CD4-positive, CD25-positive, alpha-beta regulatory T cell (primary cell): Measurements from ENCODE around the gene CST6. TPM values are rescaled to one million over a fixed set of nuclear protein-coding genes. Genes with fewer than 3 reads are reported as not detected.

Experiments used
- ATAC-seq, 2 donors: fragments of 150-1000 bp; cut with Tn5 transposase; one replicate each; pipeline ENCODE4 v1.10.0; 2021; ENCODE audit warnings: low read depth in 2 of 2, moderate number of reproducible peaks in 2 of 2, moderate library complexity in 1 of 2
- DNase-seq, 3 donors: peaks; one replicate each; pipeline versions ENCODE4 v3.0.0 to v3.0.0-alpha.2; 2012 to 2022; ENCODE audit warnings: mixed read lengths in 1 of 3
- H3K27ac ChIP-seq: one replicate; pipeline ENCODE4 v1.7.0; 2013; ENCODE audit warnings: mild to moderate bottlenecking, low read length; ENCODE audit not compliant: insufficient read depth, poor library complexity, severe bottlenecking
- H3K27me3 ChIP-seq: one replicate; pipeline ENCODE4 v1.7.0; 2013; ENCODE audit warnings: low read length; ENCODE audit not compliant: control insufficient read depth, insufficient read depth
- H3K36me3 ChIP-seq: one replicate; pipeline ENCODE4 v1.7.0; 2013; ENCODE audit warnings: mild to moderate bottlenecking, low read length, moderate library complexity; ENCODE audit not compliant: control insufficient read depth, insufficient read depth
- H3K4me1 ChIP-seq: 2 replicates; pipeline ENCODE4 v1.7.0; 2013; ENCODE audit warnings: mild to moderate bottlenecking, low read length; ENCODE audit not compliant: insufficient read depth, control insufficient read depth, poor library complexity, severe bottlenecking
- H3K4me3 ChIP-seq: one replicate; pipeline ENCODE4 v1.7.0; 2013; ENCODE audit warnings: low read depth, mild to moderate bottlenecking, low read length, moderate library complexity
- H3K9me3 ChIP-seq, 2 experiments: 1 replicate in 1 of 2; 2 replicates in 1 of 2; pipeline ENCODE4 v1.7.0; 2013; ENCODE audit warnings: low read length in 2 of 2, mild to moderate bottlenecking in 1 of 2, moderate library complexity in 1 of 2; ENCODE audit not compliant: control insufficient read depth in 2 of 2
- H3K27ac Mint-ChIP-seq, 3 donors: one replicate each; pipeline ENCODE4 v1.8.0; 2020 to 2022; ENCODE audit warnings: mild to moderate bottlenecking in 3 of 3, mixed read lengths in 3 of 3, moderate library complexity in 2 of 3
- H3K27me3 Mint-ChIP-seq: one replicate; pipeline ENCODE4 v1.8.0; 2022; ENCODE audit warnings: mild to moderate bottlenecking, mixed read lengths
- H3K36me3 Mint-ChIP-seq: one replicate; pipeline ENCODE4 v1.8.0; 2020; ENCODE audit warnings: mixed read lengths
- H3K4me1 Mint-ChIP-seq, 4 donors: one replicate each; pipeline ENCODE4 v1.8.0; 2020 to 2022; ENCODE audit warnings: mixed read lengths in 4 of 4, mild to moderate bottlenecking in 1 of 4
- H3K4me3 Mint-ChIP-seq, 4 donors: one replicate each; pipeline ENCODE4 v1.8.0; 2020 to 2022; ENCODE audit warnings: mild to moderate bottlenecking in 4 of 4, mixed read lengths in 4 of 4, moderate library complexity in 3 of 4
- H3K9me3 Mint-ChIP-seq, 7 donors: one replicate each; pipeline ENCODE4 v1.8.0; 2020 to 2022; ENCODE audit warnings: mixed read lengths in 7 of 7, mild to moderate bottlenecking in 3 of 7, moderate library complexity in 2 of 7
- polyA plus RNA-seq, 4 donors: library from polyadenylated mRNA; unstranded; fragments of 300-500 nt; fragmentation: Illumina TruSeq; gene quantifications; one replicate each; pipeline ENCODE4 v1.2.3, GENCODE V29; 2021
- total RNA-seq: library from RNA; stranded (reverse); gene quantifications from one replicate; pipeline ENCODE4 v1.2.3, GENCODE V29; 2022

Gene CST6
- total and polyA plus RNA-seq, 5 donors from 2014 or later: not detected

DNA sequence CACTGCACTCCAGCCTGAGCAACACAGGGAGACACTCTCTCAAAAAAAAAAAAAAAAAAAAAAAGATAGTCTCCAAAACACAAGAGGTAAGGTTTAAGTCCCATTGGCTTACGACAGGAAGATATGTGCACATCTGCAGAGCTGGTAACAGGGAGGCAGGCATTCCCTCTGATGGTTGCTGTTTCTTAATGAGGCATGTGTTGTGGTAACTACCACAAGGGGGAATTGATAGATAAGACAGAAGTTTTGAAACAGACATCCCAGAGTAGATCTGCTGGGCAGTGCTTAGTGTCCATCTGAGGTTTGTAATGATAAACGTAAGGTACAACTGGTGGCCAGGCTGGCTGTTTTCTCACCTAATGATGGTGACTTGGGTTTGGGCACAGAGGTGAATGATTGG lies 14.5 kb upstream of the CST6 start:
- Mint-ChIP-seq H3K4me1 (peaks cover 0 to 41% (median 25%) of the 10 kb centered on the region in 4 donors), H3K27ac (peak overlapping the region in 1 of 3 donors; percentile 5), H3K9me3 (peaks cover 0 to 2% (median 0%) of the 10 kb centered on the region in 7 donors), H3K36me3 (peaks cover 29% of the 10 kb centered on the region), H3K27me3 (peaks cover 9% of the 10 kb centered on the region), H3K4me3 (peak overlapping the region in 2 of 4 donors; percentile 23 to 48)
- H3K27me3 ChIP-seq: no peaks in the 10 kb centered on the region
- ATAC-seq: no peak
- no peak overlapping the region for H3K4me3 ChIP-seq
- H3K27ac ChIP-seq: no peak overlapping the region
- H3K36me3 ChIP-seq: peaks cover 34% of the 10 kb centered on the region
- no peak for DNase-seq
- H3K4me1 ChIP-seq: peaks cover 23% of the 10 kb centered on the region
- H3K9me3 ChIP-seq: no peaks in the 10 kb centered on the region

DNA sequence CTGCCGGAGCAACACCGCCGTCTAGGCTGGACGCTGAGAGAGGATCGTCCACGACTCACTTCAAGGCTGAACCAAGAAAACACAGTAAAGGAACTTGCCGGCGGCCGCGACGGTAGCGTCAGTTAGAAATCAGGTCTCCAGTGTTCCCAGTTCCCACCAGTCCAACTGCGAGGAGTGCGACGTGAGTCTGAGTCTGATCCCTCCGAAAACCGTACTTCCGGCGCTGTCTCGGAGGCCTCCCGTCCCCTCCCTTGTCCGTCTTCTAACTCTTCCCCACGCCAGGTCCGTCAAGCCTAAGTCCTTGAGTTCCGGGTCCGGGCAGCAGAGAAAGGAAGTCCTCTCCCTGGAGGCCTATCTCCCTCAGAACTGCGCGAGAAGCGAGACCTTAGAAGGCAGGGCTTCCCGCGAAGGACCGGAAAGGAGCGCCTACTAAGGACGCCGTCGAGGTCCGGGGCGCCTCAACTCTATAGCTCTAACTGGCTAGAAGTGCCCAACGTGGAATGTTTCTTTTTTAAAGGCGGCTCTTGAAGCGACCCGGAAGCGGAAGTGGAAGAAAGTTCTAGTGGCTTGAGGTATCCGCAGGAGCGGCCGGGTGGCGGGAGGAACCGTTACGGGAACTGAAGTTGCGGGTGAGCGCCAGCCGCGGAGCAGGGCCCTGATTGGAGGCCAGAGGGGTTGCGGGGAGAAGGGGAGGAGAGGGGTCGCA lies 9.7 kb upstream of the CST6 start, which contains the start of the genes BANF1 and EIF1AD:
TSS of gene BANF1 (plus strand) at position 562 of the 706 bp plus-strand sequence. CDS start 748 bp downstream, outside the sequence.
TSS of gene EIF1AD (minus strand) at position 216 of the 706 bp plus-strand sequence. CDS start 1,768 bp downstream, outside the sequence.
- peak; percentile 87 to 99 (median 96) for DNase-seq
- H3K4me3 ChIP-seq: peak within 1 kb of the TSS; percentile 90
- Mint-ChIP-seq H3K27me3 (peaks cover 13% of the 10 kb centered on the region), H3K27ac (peak within 1 kb of the TSS; percentile 98 to 100 (median 99)), H3K4me1 (peaks cover 0 to 57% (median 27%) of the 10 kb centered on the region in 4 donors), H3K9me3 (no peaks in the 10 kb centered on the region), H3K4me3 (peak within 1 kb of the TSS; percentile 93 to 100 (median 99)), H3K36me3 (peaks cover 26% of the 10 kb centered on the region)
- H3K9me3 ChIP-seq: no peaks in the 10 kb centered on the region
- H3K4me1 ChIP-seq: peaks cover 32% of the 10 kb centered on the region
- H3K27ac ChIP-seq: peak within 1 kb of the TSS; percentile 91
- no peaks in the 10 kb centered on the region for H3K27me3 ChIP-seq
- peak; percentile 79 to 86 for ATAC-seq
- H3K36me3 ChIP-seq: peaks cover 40% of the 10 kb centered on the region

DNA sequence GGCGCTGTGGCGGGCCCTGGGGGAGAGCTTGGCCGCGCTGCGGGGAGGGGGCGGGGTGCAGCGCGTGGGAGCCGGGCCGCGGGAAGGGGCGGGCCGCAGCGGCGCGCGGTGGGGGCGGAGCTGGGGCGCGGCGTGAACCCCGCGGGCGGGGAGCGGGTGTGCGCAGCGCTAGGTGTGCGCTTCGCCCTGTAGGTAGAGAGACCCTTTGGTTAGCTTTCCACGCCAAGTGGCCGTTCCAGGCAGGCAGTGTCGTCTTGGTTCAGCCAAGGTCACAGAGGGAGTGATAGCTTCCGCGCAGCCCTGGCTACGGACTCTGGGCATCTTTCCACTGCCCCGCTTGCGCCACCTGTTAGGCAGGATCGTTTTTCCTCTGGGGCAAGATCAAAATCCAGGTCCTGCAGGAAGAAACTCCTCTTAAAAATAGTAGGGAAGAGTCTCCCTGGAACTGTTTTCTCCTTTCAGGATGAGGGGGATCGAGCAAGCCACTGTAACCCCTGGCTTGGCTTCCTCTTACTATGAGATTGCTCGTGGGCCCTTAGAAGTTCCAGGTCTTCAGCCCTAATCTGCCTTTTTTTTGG lies 9.1 kb upstream of the CST6 start:
- peak overlapping the region; percentile 83 for H3K4me3 ChIP-seq
- no peak for DNase-seq

DNA sequence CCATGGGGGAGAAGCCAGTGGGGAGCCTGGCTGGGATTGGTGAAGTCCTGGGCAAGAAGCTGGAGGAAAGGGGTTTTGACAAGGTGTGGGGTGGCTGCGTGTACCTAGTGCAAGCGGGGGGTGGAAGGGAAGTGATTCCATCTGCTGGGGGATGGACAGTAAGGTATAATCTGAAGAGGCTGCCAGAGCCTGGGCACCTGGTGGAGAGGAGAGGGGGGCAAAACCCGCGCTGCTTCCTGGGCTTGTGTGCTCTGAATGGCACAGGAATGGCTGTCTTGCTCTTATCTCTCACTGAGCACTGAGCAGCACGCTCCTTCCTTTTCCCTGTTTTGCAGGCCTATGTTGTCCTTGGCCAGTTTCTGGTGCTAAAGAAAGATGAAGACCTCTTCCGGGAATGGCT lies 8.5 kb upstream of the CST6 start:
- peaks cover 13% of the 10 kb centered on the region for H3K27me3 Mint-ChIP-seq
- H3K27ac Mint-ChIP-seq: peak overlapping the region in 2 of 3 donors; percentile 71 to 98
- peak overlapping the region; percentile 88 to 100 (median 96) for H3K4me3 Mint-ChIP-seq
- ATAC-seq (no peak), DNase-seq (no peak)
- no peaks in the 10 kb centered on the region for H3K27me3 ChIP-seq
- H3K9me3 ChIP-seq: no peaks in the 10 kb centered on the region
- H3K36me3 Mint-ChIP-seq: peaks cover 19% of the 10 kb centered on the region
- peaks cover 32% of the 10 kb centered on the region for H3K4me1 ChIP-seq
- H3K4me3 ChIP-seq: peak overlapping the region; percentile 83
- peak overlapping the region; percentile 91 for H3K27ac ChIP-seq
- H3K4me1 Mint-ChIP-seq: peaks cover 0 to 48% (median 26%) of the 10 kb centered on the region in 4 donors
- no peaks in the 10 kb centered on the region for H3K9me3 Mint-ChIP-seq
- H3K36me3 ChIP-seq: peaks cover 30% of the 10 kb centered on the region

More for the DNA sequence above, 9.1 kb upstream of the CST6 start:
- H3K4me3 Mint-ChIP-seq: peak overlapping the region; percentile 93 to 100 (median 99)
- ATAC-seq: peak; percentile 70 to 71
- H3K36me3 Mint-ChIP-seq: peaks cover 22% of the 10 kb centered on the region
- H3K27me3 Mint-ChIP-seq: peaks cover 13% of the 10 kb centered on the region
- H3K36me3 ChIP-seq: peaks cover 35% of the 10 kb centered on the region
- H3K27me3 ChIP-seq: no peaks in the 10 kb centered on the region
- no peaks in the 10 kb centered on the region for H3K9me3 ChIP-seq
- peak overlapping the region; percentile 91 for H3K27ac ChIP-seq
- peaks cover 0 to 52% (median 27%) of the 10 kb centered on the region in 4 donors for H3K4me1 Mint-ChIP-seq
- H3K9me3 Mint-ChIP-seq: no peaks in the 10 kb centered on the region
- peak overlapping the region; percentile 49 to 99 (median 98) for H3K27ac Mint-ChIP-seq
- peaks cover 32% of the 10 kb centered on the region for H3K4me1 ChIP-seq

DNA sequence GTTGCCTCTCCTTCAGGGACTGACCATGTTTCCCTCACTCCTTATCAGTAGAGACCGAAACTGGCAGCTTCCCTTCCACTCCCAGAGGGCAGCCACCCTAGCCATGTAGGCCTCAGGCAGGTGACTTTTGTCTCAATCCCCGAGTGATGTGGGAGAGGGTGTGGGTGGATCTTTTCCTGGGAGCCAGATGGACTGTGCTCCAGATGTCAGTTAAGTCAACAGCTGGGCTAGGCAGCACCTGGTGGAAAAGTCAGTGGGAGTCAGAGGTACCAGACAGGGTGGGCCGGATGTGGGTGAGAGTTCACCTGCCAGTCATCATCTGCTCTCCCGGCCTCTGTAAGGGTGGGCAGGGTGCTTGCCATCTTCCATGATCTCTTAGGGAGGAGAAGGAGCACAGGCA lies 7.6 kb upstream of the CST6 start:
- peak overlapping the region in 2 of 3 donors; percentile 46 to 66 for H3K27ac Mint-ChIP-seq
- peak overlapping the region; percentile 24 to 93 (median 68) for H3K4me3 Mint-ChIP-seq
- H3K4me1 ChIP-seq: peaks cover 32% of the 10 kb centered on the region

DNA sequence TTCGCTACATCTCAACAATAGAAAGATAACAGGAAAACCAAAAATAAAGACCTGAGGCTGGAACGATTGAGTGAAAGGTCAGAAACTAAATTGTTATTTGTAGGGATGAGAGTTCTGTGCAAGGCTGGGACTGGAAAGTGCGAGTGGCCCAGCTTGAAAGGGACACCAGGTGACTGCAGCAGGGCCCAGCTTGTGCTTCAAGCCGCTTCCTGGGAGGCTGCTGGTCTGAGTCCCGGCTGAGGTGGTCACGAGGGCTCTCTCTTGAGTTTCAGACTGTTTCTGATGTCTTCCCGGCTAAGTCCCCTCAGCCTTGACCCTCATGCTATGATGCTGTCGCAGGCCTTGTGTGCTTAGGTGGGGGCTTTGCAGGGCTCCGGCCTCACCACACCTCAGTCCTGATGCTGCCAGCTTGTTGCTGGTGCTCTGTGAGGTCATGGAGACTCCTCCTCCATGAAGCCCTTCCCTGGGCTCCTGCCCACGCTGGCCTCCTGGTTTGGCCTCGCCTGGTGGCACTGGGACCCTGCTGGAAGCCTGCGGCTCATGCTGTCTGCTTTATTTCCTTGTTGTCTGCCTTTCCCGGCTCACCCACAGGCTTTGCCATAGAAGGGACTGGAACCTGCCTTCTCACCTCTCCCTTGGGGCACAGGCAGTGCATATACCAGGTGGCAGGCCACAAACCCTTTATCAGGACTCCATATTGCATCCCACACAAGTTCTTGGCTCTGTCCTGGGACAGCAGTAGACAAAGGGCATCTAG lies 5.5 kb upstream of the CST6 start:
- H3K4me1 ChIP-seq: peaks cover 15% of the 10 kb centered on the region
- peaks cover 0 to 2% (median 0%) of the 10 kb centered on the region in 7 donors for H3K9me3 Mint-ChIP-seq
- H3K4me3 Mint-ChIP-seq: peak overlapping the region in 2 of 4 donors; percentile 10 to 58

More for the DNA sequence above, 7.6 kb upstream of the CST6 start:
- H3K9me3 ChIP-seq: no peaks in the 10 kb centered on the region
- H3K36me3 Mint-ChIP-seq: peaks cover 11% of the 10 kb centered on the region
- H3K27ac ChIP-seq: no peak overlapping the region
- ATAC-seq: no peak
- H3K27me3 ChIP-seq: no peaks in the 10 kb centered on the region
- H3K9me3 Mint-ChIP-seq: no peaks in the 10 kb centered on the region
- H3K4me1 Mint-ChIP-seq: peaks cover 0 to 42% (median 20%) of the 10 kb centered on the region in 4 donors
- no peak overlapping the region for H3K4me3 ChIP-seq
- H3K36me3 ChIP-seq: peaks cover 22% of the 10 kb centered on the region
- DNase-seq: no peak
- H3K27me3 Mint-ChIP-seq: peaks cover 13% of the 10 kb centered on the region

DNA sequence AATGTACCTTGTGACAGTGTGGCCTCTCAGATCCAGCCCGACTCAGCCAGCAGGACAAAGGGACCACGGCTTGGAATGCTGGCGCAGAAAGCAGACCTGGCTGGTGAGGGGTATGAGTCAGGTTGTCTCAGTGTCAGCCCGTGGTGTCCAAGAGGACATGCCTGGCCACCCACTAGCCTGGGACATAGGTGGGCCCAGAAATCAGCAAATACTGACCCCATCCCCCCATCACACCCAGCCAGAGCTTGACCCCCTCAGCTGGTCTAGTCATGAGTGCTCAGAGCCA lies 5.0 kb upstream of the CST6 start:
- peaks cover 0 to 20% (median 7%) of the 10 kb centered on the region in 4 donors for H3K4me1 Mint-ChIP-seq
- no peak overlapping the region for H3K4me3 Mint-ChIP-seq
- Histone ChIP-seq H3K36me3 (peaks cover 9% of the 10 kb centered on the region), H3K9me3 (no peaks in the 10 kb centered on the region), H3K4me3 (no peak overlapping the region), H3K4me1 (peaks cover 13% of the 10 kb centered on the region), H3K27me3 (peaks cover 4% of the 10 kb centered on the region), H3K27ac (no peak overlapping the region)
- peaks cover 6% of the 10 kb centered on the region for H3K36me3 Mint-ChIP-seq
- peaks cover 0 to 2% (median 0%) of the 10 kb centered on the region in 7 donors for H3K9me3 Mint-ChIP-seq
- ATAC-seq (no peak), DNase-seq (no peak)
- peaks cover 27% of the 10 kb centered on the region for H3K27me3 Mint-ChIP-seq
- H3K27ac Mint-ChIP-seq: no peak overlapping the region

More for the DNA sequence above, 5.5 kb upstream of the CST6 start:
- Histone ChIP-seq H3K9me3 (no peaks in the 10 kb centered on the region), H3K27me3 (peaks cover 1% of the 10 kb centered on the region), H3K4me3 (no peak overlapping the region), H3K27ac (no peak overlapping the region), H3K36me3 (peaks cover 9% of the 10 kb centered on the region)
- Mint-ChIP-seq H3K4me1 (peaks cover 0 to 25% (median 10%) of the 10 kb centered on the region in 4 donors), H3K36me3 (peaks cover 9% of the 10 kb centered on the region), H3K27ac (no peak overlapping the region), H3K27me3 (peaks cover 29% of the 10 kb centered on the region)
- ATAC-seq: no peak
- DNase-seq: no peak
